Endometrium (tissue), 2 donors: ENCODE data around the gene GNG12.

Experiments
- FAIRE-seq: peaks from 2 replicates; lab custom pipeline; 2012; peaks lifted over from hg19 to GRCh38; lab: Jason Lieb, UNC
- donor health status: control.
- donor health status: control.

The GNG12 gene

DNA sequence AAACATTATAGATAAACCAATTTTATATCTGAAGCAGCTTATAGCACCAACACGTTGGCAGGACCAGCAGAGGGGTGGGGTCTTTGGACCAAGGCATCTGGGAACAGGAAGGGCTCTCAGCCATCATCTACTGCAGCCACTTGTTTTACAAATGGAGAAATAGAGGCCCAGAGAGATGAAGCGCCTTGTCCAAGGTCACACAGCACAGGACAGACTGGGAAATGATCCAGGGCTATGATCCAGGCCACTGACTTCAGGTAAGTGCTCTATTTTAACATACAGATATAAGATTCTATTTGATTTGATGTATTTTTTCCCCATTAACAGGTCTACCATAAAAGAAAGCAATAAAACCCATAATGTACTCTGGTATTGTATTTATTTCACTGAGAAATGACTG is 131.4 kb downstream of the GNG12 start:
- FAIRE-seq: no peak

DNA sequence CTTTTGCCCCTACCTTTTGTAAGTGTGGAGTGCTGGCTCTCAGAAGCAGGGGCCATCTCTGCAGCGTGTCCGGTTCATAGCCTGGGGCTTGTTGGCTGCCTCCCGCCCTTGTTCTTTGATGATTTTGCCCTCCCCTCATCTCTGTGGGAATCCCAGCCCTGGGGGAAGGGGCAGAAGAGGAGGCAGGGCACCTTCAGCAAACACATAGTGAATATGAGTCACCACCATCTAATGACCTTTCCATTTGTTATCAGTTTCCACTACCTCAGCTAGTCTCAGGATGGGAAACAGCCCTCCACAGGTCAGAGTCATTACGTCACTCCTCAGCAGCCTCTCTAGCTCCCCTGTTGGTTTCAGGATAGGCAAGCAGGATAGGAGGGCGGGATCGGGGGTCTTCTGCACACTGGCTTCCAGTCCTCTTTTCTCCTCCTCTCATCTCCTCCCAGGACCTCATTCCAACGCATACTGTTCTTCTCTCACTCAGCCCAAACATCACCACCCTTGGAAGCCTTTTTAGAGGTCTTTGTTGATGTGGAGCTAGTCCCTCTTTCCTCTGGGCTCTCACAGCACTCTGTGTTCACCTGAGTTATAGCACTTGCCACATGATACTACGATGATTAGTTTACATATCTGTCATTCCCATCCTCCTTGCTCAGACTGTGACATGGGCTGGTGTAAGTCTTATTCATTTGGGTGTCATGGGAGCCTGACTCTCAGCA is 132.4 kb downstream of the GNG12 start:
- FAIRE-seq: no peak

DNA sequence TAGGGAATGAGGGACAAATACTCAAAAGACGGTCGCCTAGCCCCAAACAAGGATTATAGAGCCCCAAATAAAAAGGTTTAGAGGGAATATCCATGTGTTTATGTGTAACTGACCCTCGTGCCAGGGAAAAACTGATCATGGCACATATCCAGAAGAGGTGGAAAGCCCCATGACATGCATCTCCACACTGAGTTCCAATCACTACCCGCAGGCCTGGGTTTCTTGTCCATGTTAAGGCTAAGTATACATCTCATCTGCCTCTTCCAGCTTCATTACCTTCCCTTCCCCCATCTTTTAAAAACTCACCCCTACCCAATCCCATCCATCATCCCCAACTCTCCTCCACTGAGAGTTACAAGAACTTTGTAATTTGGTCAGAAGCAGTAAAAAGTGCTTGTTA is 133.0 kb downstream of the GNG12 start:
- no peak for FAIRE-seq

DNA sequence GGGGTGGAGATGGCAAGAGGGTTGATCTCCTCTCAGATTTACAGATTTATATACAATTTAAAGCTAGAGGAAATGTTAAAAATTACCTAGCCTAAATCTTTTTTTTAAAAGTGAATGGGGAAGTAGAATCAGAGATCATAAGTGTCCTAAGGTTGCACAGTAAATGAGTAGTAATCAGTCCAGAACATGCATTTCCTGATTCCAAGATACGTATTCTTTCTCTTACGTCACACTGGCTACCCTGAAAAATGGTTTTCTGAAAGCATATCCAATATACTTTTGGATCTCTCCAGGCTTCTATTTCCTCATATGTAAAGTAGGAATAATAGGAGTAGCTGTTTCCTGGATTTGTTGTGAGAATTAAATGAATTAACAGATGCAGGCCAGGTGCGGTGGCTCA is 136.6 kb downstream of the GNG12 start:
- FAIRE-seq: no peak

DNA sequence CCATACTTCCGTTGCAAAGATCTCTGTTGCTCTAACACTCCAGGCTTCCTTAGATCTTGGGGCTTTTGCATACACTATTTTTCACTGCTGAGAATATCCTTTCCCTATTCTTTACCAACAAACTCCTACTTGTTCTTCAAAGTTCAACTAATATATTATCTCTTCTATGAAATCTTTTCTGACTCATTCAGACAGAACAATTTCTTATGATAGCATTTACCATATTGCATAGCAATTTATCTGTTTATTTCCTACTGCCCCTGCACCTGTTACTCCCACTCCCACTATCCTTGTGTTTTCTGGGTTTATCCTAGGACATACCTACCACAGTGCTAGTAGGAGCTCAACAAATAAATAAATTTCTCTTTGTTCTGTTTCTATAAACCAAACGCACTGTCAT is 137.3 kb downstream of the GNG12 start:
- no peak for FAIRE-seq

DNA sequence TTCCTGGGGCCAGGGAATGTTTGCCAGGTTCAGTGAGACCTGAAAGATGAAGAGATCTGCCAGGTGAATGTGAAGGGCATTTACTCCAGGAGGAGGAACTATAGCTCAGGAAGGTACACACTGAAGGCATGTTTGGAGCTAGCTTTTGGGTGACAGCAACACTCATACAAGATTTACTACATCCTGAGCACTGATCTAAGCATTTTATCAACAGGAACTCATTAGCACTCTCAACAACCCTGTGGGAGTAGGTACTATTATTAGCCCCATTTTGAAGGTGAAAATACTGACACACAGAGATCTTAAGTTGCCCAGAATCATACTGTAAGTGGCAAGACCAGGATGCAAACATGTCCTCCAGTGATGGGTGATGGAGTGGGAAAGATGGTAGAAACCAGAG is 141.6 kb downstream of the GNG12 start:
- no peak for FAIRE-seq

DNA sequence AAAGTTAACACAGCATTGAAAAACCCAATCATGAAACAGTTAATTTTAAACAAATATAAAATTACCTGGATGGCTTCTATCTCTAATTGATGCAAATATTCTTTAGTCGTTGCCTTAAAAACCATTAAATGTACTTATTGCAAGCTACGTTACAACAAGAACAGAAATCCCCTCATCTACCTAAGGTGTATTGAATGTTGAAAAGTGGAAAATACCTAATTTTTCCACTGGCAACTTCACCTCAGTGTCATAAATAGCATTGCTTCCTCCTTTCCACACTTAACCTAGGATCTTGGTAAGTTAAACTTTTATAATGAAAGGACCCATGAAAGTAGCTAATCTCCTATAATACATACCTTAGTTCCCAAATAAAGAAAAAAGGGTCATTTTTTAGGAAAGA is 142.9 kb downstream of the GNG12 start:
- FAIRE-seq: no peak

DNA sequence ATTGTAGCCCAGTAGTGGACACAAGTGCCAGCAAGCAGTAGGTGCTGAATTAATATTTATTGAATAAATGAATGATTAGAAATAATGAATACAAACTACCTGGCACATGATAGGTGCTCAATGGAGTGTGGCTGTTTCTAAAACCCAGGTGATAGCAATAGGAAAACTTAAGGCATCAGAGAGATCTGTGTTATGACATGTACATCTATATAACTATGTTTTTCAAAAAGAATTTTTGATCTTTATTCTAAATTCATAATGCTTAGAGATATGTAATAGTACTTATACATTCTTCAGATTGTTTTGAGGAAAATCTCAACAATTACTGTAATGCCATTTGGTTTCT is 143.3 kb downstream of the GNG12 start:
- FAIRE-seq: no peak

DNA sequence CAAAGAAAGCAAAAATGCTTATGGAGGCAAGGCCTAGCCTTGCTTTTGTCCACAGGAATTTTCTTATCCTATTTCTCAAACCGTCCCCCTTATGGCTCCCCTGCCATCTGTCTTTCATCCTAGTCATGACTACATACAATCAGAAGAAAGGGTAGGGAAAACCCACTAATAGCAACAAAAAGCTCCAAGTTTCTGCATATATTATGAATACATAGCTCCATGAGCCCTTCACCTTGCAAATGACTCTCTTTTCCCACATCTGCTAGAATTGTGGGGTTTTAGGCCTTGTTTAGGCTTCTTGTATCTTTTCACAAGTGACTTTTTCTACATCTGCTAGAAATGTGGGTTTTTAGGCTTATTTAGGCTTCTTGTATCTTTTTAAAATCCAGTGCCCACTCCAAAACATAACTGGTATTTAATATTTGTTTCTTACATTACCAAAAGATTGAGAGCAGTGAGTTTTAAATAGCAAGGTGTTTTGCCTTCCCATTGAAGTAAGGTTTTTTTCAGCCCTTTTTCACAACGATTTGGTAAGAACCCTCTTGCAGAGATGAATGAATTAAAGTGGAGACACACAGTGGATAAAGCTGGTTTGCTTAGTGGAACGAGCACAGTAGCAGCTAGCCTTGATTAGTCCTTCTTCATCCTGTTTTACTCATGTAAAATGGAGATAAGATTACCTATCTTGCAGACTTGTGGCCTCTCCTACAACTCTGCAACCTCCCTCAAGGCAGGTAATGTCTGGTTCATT is 143.8 kb downstream of the GNG12 start:
- FAIRE-seq: no peak

DNA sequence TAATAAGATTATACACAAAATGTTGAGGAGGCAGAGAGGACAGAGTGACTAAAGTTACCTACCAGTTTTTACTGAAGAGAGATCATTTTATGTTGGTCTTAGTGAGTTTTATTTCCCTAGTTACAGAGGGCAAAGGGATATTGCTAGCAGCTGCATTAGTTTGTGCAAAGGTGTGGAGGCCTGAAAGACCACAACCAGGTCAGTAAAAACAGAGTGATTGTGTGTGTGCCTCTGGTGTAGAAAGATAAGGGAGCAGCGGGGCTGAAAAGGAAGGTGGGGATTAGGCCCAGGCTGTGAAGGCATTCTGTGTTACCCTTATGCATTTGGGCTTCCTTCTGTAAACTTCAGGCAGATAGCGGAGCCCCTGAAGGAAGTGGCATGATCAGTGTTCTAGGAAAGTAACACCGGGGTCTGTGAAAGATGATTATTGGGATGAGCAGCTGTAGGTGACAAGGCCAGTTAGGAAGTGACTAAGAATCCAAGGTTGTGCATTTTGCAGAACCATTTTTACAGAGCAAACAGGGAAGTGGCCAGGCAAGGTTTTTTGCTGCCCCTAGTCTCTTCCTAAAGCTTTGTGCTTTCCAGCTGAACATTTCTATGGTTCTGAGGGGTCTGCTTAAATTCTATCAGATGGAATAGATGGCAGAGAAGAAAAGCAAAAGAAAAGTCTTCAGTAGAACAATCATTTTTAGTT is 144.6 kb downstream of the GNG12 start:
- FAIRE-seq: no peak

DNA sequence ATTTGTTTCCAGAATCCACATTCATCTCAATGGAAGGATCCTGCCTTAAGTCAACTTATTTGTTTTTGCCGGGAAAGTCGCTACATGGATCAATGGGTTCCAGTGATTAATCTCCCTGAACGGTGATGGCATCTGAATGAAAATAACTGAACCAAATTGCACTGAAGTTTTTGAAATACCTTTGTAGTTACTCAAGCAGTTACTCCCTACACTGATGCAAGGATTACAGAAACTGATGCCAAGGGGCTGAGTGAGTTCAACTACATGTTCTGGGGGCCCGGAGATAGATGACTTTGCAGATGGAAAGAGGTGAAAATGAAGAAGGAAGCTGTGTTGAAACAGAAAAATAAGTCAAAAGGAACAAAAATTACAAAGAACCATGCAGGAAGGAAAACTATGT is 145.6 kb downstream of the GNG12 start:
- FAIRE-seq: no peak

DNA sequence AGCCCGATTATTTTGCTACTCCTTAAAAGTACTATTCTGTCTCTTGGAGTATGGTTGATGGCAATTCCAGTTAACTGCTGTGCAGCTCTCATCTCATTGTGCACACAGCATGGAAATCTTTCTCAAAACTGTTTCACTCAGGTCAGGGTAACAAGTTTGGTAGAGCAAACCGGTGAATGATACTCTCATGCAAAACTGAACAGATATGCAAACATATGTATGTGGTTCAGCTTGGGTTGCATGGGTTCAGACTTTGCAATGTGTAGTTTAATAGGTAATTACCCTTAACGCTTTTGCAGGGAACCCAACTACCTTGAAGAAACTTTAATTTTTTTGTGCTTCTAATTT is 146.1 kb downstream of the GNG12 start:
- FAIRE-seq: no peak

DNA sequence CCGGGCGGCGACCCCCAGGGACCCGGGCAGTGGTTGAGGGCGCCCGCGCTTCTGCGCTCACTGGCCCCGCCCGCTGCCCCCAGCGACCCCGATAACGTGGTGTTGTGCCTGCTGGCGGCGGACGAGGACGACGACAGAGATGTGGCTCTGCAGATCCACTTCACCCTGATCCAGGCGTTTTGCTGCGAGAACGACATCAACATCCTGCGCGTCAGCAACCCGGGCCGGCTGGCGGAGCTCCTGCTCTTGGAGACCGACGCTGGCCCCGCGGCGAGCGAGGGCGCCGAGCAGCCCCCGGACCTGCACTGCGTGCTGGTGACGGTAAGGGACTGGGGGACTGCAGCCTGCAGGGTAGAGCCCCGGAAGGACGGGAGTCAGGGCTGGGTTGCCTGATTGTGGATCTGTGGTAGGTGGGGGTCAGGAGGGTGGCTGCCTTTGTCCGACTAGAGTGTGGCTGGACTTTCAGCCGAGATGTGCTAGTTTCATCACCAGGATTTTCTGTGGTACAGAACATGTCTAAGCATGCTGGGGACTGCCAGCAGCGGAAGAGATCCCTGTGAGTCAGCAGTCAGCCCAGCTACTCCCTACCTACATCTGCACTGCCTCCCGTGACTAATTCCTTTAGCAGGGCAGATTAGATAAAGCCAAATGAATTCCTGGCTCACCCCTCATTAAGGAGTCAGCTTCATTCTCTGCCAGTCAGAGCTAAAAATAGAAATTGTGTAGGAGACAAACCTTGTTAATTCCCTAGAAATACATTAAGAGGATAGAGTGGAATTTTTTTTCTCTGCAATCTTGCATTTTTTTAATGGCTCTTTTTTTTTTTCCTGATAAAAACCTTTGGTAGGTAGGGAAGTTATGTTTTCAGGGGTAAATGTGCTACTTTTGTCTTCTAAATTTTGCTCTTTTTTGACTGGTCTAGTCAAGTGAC is 146.7 kb downstream of the GNG12 start:
- no peak for FAIRE-seq

DNA sequence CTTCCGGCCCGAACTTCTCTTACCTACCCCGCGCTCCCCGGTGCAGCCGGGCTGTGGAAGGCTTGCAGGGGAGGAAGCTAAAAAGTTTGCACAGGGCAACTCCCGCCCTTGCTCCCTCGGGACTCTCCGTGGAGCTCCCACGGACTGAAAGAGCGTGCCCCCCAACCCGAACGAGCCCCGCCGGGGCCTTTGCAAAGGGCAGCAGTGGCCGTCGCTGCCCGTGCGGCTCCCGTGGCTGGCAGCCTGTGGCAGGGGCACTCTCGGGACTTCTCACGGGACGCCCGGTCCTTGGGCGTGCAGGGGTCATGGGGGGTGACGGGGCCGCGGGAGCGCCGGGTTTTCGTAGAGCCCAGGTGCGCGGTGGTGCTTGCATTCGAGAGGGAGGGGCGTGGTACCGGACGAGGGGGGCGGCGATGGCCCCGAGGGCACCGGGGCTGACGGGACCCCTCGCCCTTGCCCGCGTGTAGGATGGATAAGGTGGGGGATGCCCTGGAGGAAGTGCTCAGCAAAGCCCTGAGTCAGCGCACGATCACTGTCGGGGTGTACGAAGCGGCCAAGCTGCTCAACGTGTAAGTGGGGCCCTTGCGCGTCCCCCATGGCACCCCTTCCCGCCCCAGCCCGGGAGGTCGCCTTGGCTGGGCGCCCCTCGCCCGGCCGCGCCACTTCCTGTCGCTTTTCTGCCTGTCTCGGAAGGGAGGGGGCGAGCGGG is 147.6 kb downstream of the GNG12 start:
- no peak for FAIRE-seq

DNA sequence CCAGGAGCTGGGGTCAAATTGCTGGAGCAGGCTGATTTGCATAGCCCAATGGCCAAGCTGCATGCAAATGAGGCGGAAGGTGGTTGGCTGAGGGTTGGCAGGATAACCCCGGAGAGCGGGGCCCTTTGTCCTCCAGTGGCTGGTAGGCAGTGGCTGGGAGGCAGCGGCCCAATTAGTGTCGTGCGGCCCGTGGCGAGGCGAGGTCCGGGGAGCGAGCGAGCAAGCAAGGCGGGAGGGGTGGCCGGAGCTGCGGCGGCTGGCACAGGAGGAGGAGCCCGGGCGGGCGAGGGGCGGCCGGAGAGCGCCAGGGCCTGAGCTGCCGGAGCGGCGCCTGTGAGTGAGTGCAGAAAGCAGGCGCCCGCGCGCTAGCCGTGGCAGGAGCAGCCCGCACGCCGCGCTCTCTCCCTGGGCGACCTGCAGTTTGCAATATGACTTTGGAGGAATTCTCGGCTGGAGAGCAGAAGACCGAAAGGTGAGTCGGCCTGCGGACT is 148.2 kb downstream of the GNG12 start, which contains the start of gene GADD45A:
Gene GADD45A, plus strand, starts transcription at position 135 of the 491 bp plus-strand sequence. Its CDS starts 294 bp downstream, at position 429.
- peak; percentile 91 for FAIRE-seq

DNA sequence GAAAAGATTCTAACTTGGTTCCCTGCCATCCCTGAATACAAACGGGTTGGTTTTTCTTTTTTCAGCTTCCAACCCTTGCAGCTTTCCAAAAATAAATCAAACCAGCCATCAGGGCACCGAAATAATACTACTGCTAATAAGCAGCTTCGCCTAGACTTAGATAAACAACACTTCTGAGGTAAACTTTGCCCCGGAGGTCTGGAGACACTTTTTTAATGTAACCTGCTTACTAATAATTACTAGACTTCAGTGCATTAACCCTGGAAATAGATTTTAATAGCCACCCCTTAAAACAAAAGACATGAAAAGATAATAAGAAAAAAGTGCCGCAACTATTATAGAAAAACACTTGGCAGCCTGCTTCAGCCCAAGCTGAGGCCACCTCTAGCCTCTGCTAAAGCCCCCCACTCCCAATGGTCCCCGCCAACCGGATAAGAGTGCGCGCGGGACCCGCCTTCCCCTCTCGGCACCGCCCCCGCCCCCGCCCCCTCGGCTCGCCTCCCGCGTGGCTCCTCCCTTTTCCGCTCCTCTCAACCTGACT is 148.7 kb downstream of the GNG12 start:
- no peak for FAIRE-seq

DNA sequence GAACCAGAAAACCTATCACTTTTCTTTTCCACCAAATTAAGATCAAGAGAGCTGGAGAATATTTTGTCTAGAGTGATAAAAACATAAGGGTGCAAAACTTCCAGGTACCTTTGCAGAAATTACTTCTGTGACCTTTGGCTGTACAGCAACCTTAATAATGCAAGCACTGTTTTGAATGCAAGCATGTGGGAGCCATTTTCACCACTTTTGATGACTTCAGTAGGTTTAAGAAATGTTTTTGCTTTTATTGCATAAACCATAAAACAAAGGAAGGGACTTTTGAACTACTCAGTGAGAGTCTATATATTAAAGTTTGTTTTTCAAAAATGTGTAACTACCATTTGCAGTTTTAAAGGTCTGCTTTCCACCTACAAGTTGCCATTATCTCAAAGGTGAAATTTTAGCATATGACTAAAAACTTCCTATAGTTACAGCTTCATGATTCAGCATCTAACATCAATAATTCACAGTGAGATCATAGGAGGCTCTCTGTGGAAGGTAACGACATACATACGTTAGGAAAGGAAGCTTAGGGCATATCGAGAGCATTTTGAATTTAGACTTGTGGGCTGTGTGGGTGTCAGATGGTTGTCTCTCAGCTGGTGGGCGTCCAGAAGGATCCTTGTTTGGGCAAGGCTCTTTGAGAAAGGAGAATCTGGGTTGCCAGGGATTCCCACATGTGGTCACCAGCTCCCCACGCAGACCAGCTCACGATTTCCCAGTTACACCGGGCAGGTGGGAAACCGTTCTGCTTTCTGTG is 149.3 kb downstream of the GNG12 start:
- FAIRE-seq: no peak

DNA sequence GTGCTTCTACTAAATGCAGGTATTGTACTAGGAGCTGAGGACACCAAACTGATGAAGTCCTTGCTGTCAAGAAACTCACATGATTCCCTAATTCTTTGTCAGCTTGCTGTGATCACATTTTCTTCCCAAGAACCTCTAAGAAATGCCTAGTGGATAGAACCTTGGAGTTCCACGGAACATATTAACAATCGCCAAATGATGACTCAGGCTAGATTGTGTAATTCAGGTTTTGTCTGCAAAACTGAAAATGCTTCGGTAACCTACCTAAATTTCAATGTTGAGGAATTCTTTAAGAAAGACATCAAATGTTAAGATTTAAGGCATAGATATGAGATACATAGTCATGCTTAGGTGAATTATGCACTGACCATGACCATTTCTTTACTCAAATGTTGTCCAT is 150.0 kb downstream of the GNG12 start:
- FAIRE-seq: no peak

DNA sequence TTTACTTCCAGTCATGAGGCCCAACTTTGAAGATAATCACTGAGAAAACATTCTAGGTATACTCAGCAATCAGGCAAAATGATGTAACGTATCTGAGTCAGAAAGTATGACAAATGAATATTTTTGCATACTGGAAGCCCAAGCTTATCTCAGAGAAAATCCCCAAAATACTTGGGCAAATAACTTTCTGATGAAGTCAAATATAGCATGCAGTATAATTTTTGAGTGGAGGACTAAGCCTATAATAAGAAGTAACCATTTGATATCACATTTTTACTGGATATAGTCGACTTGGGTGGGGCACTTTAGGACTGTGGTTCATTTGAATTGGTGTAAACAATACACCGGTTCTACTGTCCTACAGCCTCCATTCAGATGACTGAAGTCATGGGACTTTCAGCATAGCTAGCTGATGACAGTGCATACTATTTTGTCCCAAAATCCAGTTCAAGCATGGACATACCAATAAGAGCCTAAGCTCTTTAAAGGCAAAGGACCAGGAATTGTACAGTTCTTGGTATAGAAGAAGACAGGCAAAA is 150.5 kb downstream of the GNG12 start:
- no peak for FAIRE-seq

DNA sequence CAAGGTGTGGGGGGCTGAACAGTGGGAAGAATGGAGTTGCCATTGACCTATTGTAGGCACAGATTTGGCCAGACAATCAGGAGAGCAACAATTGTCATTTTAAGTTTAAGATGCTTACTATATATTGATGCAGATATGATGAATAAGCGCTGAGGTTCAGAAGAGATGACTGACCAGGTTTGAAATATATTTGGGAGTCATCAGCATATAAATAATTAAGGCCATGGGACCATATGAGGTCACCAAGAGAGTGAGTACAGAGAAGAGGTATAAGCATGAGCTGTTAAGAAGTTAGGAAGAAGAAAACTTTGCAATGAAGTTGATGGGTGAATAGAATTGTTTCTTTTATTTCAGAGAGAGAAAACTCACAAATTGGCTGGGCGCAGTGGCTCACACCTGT is 152.8 kb downstream of the GNG12 start:
- no peak for FAIRE-seq
